Measurements from ENCODE around the gene KCNK13.

DNA sequence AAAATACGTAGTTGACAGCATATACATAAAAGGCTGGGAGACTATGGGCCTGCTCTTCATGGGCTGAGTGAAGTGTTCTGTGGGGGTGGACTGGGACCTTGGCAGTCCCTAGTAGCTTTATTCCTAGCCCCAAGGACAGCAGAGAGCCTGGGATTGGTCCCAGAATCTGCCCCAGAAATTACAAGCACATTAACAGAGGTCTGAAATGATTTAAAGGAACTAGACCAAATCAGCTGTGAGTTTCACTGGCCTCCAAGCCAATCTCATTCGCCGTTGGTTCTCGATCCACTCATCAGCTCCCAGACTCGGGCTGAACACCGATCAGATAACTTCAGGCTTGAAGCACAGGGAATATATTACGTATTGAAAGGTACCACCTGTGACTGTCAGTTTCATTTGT lies 117.6 kb downstream of the KCNK13 start:
- TF ChIP-seq, protein P1, sequence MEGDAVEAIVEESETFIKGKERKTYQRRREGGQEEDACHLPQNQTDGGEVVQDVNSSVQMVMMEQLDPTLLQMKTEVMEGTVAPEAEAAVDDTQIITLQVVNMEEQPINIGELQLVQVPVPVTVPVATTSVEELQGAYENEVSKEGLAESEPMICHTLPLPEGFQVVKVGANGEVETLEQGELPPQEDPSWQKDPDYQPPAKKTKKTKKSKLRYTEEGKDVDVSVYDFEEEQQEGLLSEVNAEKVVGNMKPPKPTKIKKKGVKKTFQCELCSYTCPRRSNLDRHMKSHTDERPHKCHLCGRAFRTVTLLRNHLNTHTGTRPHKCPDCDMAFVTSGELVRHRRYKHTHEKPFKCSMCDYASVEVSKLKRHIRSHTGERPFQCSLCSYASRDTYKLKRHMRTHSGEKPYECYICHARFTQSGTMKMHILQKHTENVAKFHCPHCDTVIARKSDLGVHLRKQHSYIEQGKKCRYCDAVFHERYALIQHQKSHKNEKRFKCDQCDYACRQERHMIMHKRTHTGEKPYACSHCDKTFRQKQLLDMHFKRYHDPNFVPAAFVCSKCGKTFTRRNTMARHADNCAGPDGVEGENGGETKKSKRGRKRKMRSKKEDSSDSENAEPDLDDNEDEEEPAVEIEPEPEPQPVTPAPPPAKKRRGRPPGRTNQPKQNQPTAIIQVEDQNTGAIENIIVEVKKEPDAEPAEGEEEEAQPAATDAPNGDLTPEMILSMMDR (IDR thresholded peaks at IDR 0.05): no peak
- TF ChIP-seq POLR2AphosphoS5 (IDR thresholded peaks at IDR 0.05; ENCODE audit: insufficient read depth in 1 of 2, low read depth in 1 of 2): no peak

All from vagina (tissue), 2 donors.